Lung (tissue), 12 donors: ENCODE measurements around the gene DEFB132. TPM values are rescaled to one million over a fixed set of nuclear protein-coding genes. Genes with fewer than 3 reads are reported as not detected.
A peak's percentile ranks its signal among the peaks of the same experiment; 100 is the strongest.

Experiments
- ATAC-seq: fragments of 200-7000 bp; cut with Tn5 transposase; one replicate; pipeline ENCODE4 v1.9.1; 2020; ENCODE audit warnings: moderate number of reproducible peaks; ENCODE audit not compliant: insufficient read depth, low FRiP score
- DNase-seq, 3 donors: peaks; one replicate each; pipeline ENCODE4 v3.0.0-alpha.2; 2013 to 2017
- H3K27ac ChIP-seq, 2 donors: one replicate each; pipeline ENCODE4 v1.5.1; 2013; ENCODE audit warnings: mild to moderate bottlenecking in 2 of 2, moderate library complexity in 2 of 2, control low read depth in 1 of 2, inconsistent platforms in 1 of 2, low read depth in 1 of 2, low read length in 1 of 2
- H3K27me3 ChIP-seq, 3 donors: one replicate each; pipeline ENCODE4 v1.5.1; 2013; ENCODE audit warnings: low read length in 2 of 3; ENCODE audit not compliant: control insufficient read depth in 3 of 3, insufficient read depth in 3 of 3
- H3K36me3 ChIP-seq, 4 donors: one replicate each; pipeline ENCODE4 v1.5.1; 2013; ENCODE audit warnings: low read length in 4 of 4, mild to moderate bottlenecking in 1 of 4, moderate library complexity in 1 of 4; ENCODE audit not compliant: control insufficient read depth in 4 of 4, insufficient read depth in 4 of 4
- H3K4me1 ChIP-seq, 5 donors: one replicate each; pipeline ENCODE4 v1.5.1; 2013; ENCODE audit warnings: low read length in 5 of 5, mild to moderate bottlenecking in 2 of 5, moderate library complexity in 1 of 5; ENCODE audit not compliant: control insufficient read depth in 5 of 5, insufficient read depth in 5 of 5
- H3K4me3 ChIP-seq: one replicate; pipeline ENCODE4 v1.5.1; 2013; ENCODE audit warnings: mild to moderate bottlenecking, control low read depth, moderate library complexity
- H3K9ac ChIP-seq, 2 donors: one replicate each; pipeline ENCODE4 v1.5.1; 2013; ENCODE audit warnings: low read length in 2 of 2, control low read depth in 1 of 2; ENCODE audit not compliant: insufficient read depth in 1 of 2
- H3K9me3 ChIP-seq, 4 donors: one replicate each; pipeline ENCODE4 v1.5.1; 2013; ENCODE audit warnings: low read length in 3 of 4, mild to moderate bottlenecking in 1 of 4, moderate library complexity in 1 of 4; ENCODE audit not compliant: control insufficient read depth in 4 of 4, insufficient read depth in 3 of 4
- WGBS, 2 donors: extraction: QIAGEN DNeasy Blood & Tissue Kit; methylation state at CpG; one replicate each; pipeline ENCODE4 v1.1.7; 2013; 5-methylcytosine and 5-hydroxymethylcytosine counted together
- polyA plus RNA-seq, 2 donors: library from polyadenylated mRNA; stranded (reverse); fragments of 200-250 nt; gene quantifications; one replicate each; pipeline ENCODE4 v1.2.1, GENCODE V29; 2013
- total RNA-seq, 2 donors: library from RNA; depleted of rRNA in 1 of 2; stranded (reverse); fragments of >200 nt in 1 of 2; gene quantifications; one replicate each; pipeline ENCODE4 v1.2.1, GENCODE V29; 2014 to 2021
- TF ChIP-seq, protein P1 (sequence below): IDR thresholded peaks from 2 replicates; pipeline ENCODE4 v1.5.1; 2012; ENCODE audit warnings: mild to moderate bottlenecking; ENCODE audit errors: control extremely low read depth, extremely low read depth
- donor health status: control.
- donor health status: control.
- donor health status: Bipolar disorder and iron deficiency.
- donor health status: healthy.
- donor health status: DM: yes; HTN: yes; CAD: no.

DEFB132 gene
- total and polyA plus RNA-seq, 4 donors, result not detected

DNA sequence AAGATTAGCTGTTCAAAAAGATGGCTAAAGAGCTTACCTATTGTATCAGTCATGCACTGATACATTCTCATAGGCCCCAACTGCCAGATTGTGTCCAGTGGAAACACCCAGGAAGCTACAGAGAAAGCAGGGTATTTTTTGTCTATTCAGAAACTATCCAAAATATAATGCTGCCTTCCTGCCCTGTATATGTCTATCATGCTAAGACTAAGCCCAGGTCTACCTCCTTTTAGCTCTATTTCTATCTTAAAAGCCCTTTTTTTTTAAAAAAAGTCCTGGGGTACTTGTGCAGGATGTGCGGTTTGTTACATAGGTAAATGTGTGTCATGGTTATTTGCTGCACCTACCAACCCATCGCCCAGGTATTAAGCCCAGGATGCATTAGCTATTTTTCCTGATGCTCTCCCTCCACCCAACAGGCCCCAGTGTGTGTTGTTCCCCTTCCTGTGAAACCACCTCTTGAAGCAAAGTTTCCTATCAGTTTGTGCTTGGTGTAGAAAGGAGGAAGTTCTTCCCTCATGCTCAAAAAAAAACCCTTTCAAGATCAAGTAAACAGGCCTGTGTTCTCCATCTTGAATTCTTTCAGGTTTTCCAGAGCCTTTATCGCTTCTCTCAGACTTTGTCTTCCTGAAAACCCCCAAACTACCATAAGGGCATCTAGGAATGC is 30.0 kb upstream of the DEFB132 start:
- H3K36me3 ChIP-seq, result no peaks in the 10 kb centered on the region
- ATAC-seq (no peak), DNase-seq (no peak)
- no peak overlapping the region for H3K4me3 ChIP-seq
- no peaks in the 10 kb centered on the region for H3K9me3 ChIP-seq
- no peak overlapping the region for H3K9ac ChIP-seq
- no peaks in the 10 kb centered on the region for H3K4me1 ChIP-seq
- 43 to 73% methylated on average over 3 of the region's 3 CpGs for WGBS, 2 donors
- no peak overlapping the region for H3K27ac ChIP-seq
- TF ChIP-seq, protein P1, sequence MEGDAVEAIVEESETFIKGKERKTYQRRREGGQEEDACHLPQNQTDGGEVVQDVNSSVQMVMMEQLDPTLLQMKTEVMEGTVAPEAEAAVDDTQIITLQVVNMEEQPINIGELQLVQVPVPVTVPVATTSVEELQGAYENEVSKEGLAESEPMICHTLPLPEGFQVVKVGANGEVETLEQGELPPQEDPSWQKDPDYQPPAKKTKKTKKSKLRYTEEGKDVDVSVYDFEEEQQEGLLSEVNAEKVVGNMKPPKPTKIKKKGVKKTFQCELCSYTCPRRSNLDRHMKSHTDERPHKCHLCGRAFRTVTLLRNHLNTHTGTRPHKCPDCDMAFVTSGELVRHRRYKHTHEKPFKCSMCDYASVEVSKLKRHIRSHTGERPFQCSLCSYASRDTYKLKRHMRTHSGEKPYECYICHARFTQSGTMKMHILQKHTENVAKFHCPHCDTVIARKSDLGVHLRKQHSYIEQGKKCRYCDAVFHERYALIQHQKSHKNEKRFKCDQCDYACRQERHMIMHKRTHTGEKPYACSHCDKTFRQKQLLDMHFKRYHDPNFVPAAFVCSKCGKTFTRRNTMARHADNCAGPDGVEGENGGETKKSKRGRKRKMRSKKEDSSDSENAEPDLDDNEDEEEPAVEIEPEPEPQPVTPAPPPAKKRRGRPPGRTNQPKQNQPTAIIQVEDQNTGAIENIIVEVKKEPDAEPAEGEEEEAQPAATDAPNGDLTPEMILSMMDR, result no peak
- peaks cover 0 to 2% (median 0%) of the 10 kb centered on the region in 3 donors for H3K27me3 ChIP-seq

DNA sequence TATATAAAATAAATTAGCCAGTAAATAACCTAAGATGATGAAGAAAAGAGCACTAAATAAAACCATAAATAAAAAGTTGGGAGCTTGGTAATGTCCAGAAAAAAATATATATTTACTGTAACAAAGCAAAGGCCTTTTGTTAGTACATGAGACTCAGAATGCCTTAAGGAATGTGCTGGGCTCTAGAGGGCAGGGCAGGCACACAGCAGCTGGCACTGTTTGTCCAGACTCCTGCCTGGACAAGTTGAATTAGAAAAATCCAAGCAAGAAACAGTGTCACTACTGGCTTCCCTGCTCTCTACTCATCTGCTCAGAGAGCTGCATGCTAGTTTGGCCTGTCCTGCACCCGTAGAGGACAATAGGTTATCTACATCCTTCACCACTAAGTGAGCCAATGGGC is 21.6 kb upstream of the DEFB132 start:
- TF ChIP-seq, protein P1, result no peak
- H3K4me1 ChIP-seq, result peaks cover 0 to 13% (median 2%) of the 10 kb centered on the region in 5 donors
- no peaks in the 10 kb centered on the region for H3K36me3 ChIP-seq
- no peak overlapping the region for H3K27ac ChIP-seq
- 71 to 72% methylated on average over 1 of the region's 1 CpG for WGBS, 2 donors
- H3K9ac ChIP-seq, result no peak overlapping the region
- DNase-seq (peak; percentile 21 to 46 (median 25)), ATAC-seq (no peak)
- no peaks in the 10 kb centered on the region for H3K27me3 ChIP-seq
- no peaks in the 10 kb centered on the region for H3K9me3 ChIP-seq
- H3K4me3 ChIP-seq, result no peak overlapping the region

GRCh38 chr20:237489-237888 is 20.0 kb upstream of the DEFB132 start:
- H3K36me3 ChIP-seq, result no peaks in the 10 kb centered on the region
- no peaks in the 10 kb centered on the region for H3K9me3 ChIP-seq
- WGBS, 2 donors, result 26 to 37% methylated on average over 4 of the region's 4 CpGs
- peaks cover 0 to 7% (median 0%) of the 10 kb centered on the region in 3 donors for H3K27me3 ChIP-seq
- peak; percentile 61 to 81 (median 62) for DNase-seq
- H3K4me3 ChIP-seq, result no peak overlapping the region
- peaks cover 0 to 13% (median 2%) of the 10 kb centered on the region in 5 donors for H3K4me1 ChIP-seq
- H3K9ac ChIP-seq, result no peak overlapping the region
- TF ChIP-seq, protein P1, result no peak
- no peak overlapping the region for H3K27ac ChIP-seq
- ATAC-seq, result peak; percentile 62
